Uterus (tissue), 4 donors: Measurements from ENCODE around the gene HIBCH. TPM values are rescaled to one million over a fixed set of nuclear protein-coding genes. Genes with fewer than 3 reads are reported as not detected.

Experiments
- DNase-seq, 2 donors: peaks; one replicate each; pipeline ENCODE4 v3.0.0-alpha.2; 2019 to 2020
- H3K27ac ChIP-seq, 2 donors: fragments of 200-600 bp; sonication (generic); 1 replicate in 1 of 2; 2 replicates in 1 of 2; pipeline ENCODE4 v1.5.1; 2016 to 2018
- H3K27me3 ChIP-seq, 2 donors: fragments of 200-600 bp; sonication (generic); one replicate each; pipeline ENCODE4 v1.5.1; 2018 to 2019; ENCODE audit warnings: control low read depth in 1 of 2
- H3K36me3 ChIP-seq, 2 donors: fragments of 200-600 bp; sonication (generic); one replicate each; pipeline ENCODE4 v1.5.1; 2019; ENCODE audit warnings: control low read depth in 1 of 2
- H3K4me1 ChIP-seq, 2 donors: fragments of 200-600 bp; sonication (generic); one replicate each; pipeline ENCODE4 v1.5.1; 2018 to 2019; ENCODE audit warnings: control low read depth in 1 of 2
- H3K4me3 ChIP-seq, 2 donors: fragments of 200-600 bp; sonication (generic); 1 replicate in 1 of 2; 2 replicates in 1 of 2; pipeline ENCODE4 v1.5.1; 2018 to 2019; ENCODE audit warnings: mild to moderate bottlenecking in 1 of 2
- H3K9me3 ChIP-seq, 2 donors: fragments of 200-600 bp; sonication (generic); one replicate each; pipeline ENCODE4 v1.5.1; 2019; ENCODE audit warnings: control low read depth in 1 of 2
- CTCF ChIP-seq, 4 experiments: fragments of 200-600 bp in 2 of 4; fragments of 450-650 bp in 2 of 4; sonication (generic) in 2 of 4; IDR thresholded peaks; one replicate each; pipeline ENCODE4 v1.5.1; 2016 to 2019; ENCODE audit warnings: antibody characterized with exemption in 4 of 4, mild to moderate bottlenecking in 2 of 4, moderate library complexity in 1 of 4
- POLR2A ChIP-seq, 2 donors: fragments of 450-650 bp; IDR thresholded peaks; one replicate each; pipeline ENCODE4 v1.6.1; 2016; ENCODE audit warnings: antibody characterized with exemption in 2 of 2, mild to moderate bottlenecking in 1 of 2, moderate library complexity in 1 of 2
- intact Hi-C: fragments of 100-400 bp; cut with DNase I; formaldehyde crosslinking; loops from one replicate; pipeline ENCODE4 v1.15.1; 2023; ENCODE audit warnings: low total_unique reads
- total RNA-seq, 4 donors: library from RNA; depleted of rRNA in 3 of 4; stranded (reverse); fragments of >200 nt in 3 of 4; gene quantifications; one replicate each; pipeline versions ENCODE4 v1.1.0 to v1.2.4, GENCODE V29; 2014 to 2023
- donor health status: DM: yes; HTN: yes; CAD: no.

The HIBCH gene
- total RNA-seq, 4 donors from 2014 or later: 9.1 to 53.9 (median 26.9) TPM

DNA sequence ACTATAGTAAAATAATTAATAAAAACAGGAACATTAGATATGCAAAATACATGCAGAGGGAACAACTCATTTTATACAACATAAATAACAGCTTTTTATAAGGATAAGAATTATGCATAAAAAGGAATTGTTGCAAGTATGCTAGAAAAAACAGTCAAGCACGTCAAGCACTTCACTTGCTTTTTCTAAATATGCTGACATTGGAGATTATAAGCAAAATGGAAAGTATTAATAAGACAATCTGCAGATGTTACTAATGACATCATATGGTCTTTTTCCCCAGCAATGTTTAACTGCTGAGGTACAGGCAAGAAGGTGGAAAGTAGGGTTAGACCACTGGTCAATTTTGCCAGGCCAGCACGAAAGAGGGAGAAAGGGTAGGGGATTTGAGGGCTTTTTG is 111.7 kb downstream of the HIBCH start:
- intact Hi-C loops: no loop called here
- TF ChIP-seq POLR2A (IDR thresholded peaks at IDR 0.05) (no peak), CTCF (IDR thresholded peaks at IDR 0.05) (no peak)
- no peaks in the 10 kb centered on the region for H3K27me3 ChIP-seq

GRCh38 chr2:190205657-190206056 is 114.0 kb downstream of the HIBCH start:
- no peak overlapping the region for H3K27ac ChIP-seq
- intact Hi-C loops: no loop called here
- H3K27me3 ChIP-seq: no peaks in the 10 kb centered on the region
- TF ChIP-seq POLR2A (IDR thresholded peaks at IDR 0.05): no peak
- no peak for TF ChIP-seq CTCF (IDR thresholded peaks at IDR 0.05)
- DNase-seq: no peak
- H3K4me3 ChIP-seq: no peak overlapping the region
- H3K9me3 ChIP-seq: no peaks in the 10 kb centered on the region
- no peaks in the 10 kb centered on the region for H3K36me3 ChIP-seq
- H3K4me1 ChIP-seq: peaks cover 0 to 5% of the 10 kb centered on the region in 2 donors

More for the DNA sequence above, 111.7 kb downstream of the HIBCH start:
- H3K9me3 ChIP-seq: no peaks in the 10 kb centered on the region
- no peak overlapping the region for H3K27ac ChIP-seq
- DNase-seq: no peak
- H3K36me3 ChIP-seq: no peaks in the 10 kb centered on the region
- H3K4me1 ChIP-seq: no peaks in the 10 kb centered on the region
- no peak overlapping the region for H3K4me3 ChIP-seq

GRCh38 chr2:190202604-190203003 is 117.0 kb downstream of the HIBCH start:
- no peak overlapping the region for H3K27ac ChIP-seq
- TF ChIP-seq POLR2A (IDR thresholded peaks at IDR 0.05) (no peak), CTCF (IDR thresholded peaks at IDR 0.05) (no peak)
- no peak for DNase-seq
- H3K4me3 ChIP-seq: no peak overlapping the region
- no peaks in the 10 kb centered on the region for H3K9me3 ChIP-seq
- H3K4me1 ChIP-seq: peaks cover 0 to 7% of the 10 kb centered on the region in 2 donors
- no peaks in the 10 kb centered on the region for H3K36me3 ChIP-seq
- intact Hi-C loops: no loop called here
- H3K27me3 ChIP-seq: no peaks in the 10 kb centered on the region

GRCh38 chr2:190202018-190202417 is 117.6 kb downstream of the HIBCH start:
- no peak overlapping the region for H3K27ac ChIP-seq
- TF ChIP-seq CTCF (IDR thresholded peaks at IDR 0.05) (no peak), POLR2A (IDR thresholded peaks at IDR 0.05) (no peak)
- no peak for DNase-seq
- no peaks in the 10 kb centered on the region for H3K36me3 ChIP-seq
- no peaks in the 10 kb centered on the region for H3K9me3 ChIP-seq
- peaks cover 0 to 7% of the 10 kb centered on the region in 2 donors for H3K4me1 ChIP-seq
- intact Hi-C loops: no loop called here
- H3K27me3 ChIP-seq: no peaks in the 10 kb centered on the region
- no peak overlapping the region for H3K4me3 ChIP-seq

- no peaks in the 10 kb centered on the region for H3K27me3 ChIP-seq
- H3K9me3 ChIP-seq: no peaks in the 10 kb centered on the region
- no peak overlapping the region for H3K4me3 ChIP-seq
- H3K36me3 ChIP-seq: no peaks in the 10 kb centered on the region
- peaks cover 0 to 7% of the 10 kb centered on the region in 2 donors for H3K4me1 ChIP-seq
- TF ChIP-seq CTCF (IDR thresholded peaks at IDR 0.05): no peak
- no peak for TF ChIP-seq POLR2A (IDR thresholded peaks at IDR 0.05)
- DNase-seq: no peak
- H3K27ac ChIP-seq: peak overlapping the region in 1 of 2 donors; percentile 34
- intact Hi-C loops: no loop called here
Observed at GRCh38 chr2:190200603-190201002, 119.0 kb downstream of the HIBCH start.
